Endothelial cell of umbilical vein (primary cell): ENCODE data around the gene DBI. TPM values are rescaled to one million over a fixed set of nuclear protein-coding genes. Genes with fewer than 3 reads are reported as not detected.

ENCODE experiments used
- BruUV-seq: library from RNA; stranded (reverse); fragments of 400-500 nt; replicated peaks from 2 replicates; lab custom pipeline; 2021; lab: Mats Ljungman, UMichigan
- CTCF ChIA-PET: fragments of 300-600, 350-600 bp; sonication (Branson Sonifier 250); formaldehyde crosslinking; loops from one replicate; lab custom pipeline; 2021; ENCODE audit warnings: antibody characterized with exemption, inconsistent platforms; lab: Charles Lee
- POLR2A ChIA-PET: fragments of 300-600, 350-600 bp; sonication (Branson Sonifier 250); formaldehyde crosslinking; loops from one replicate; lab custom pipeline; 2021; ENCODE audit warnings: antibody characterized with exemption, inconsistent platforms; lab: Charles Lee
- DNase-seq: peaks from one replicate; pipeline ENCODE4 v3.0.0-alpha.2; 2011; ENCODE audit warnings: low read depth, low spot score
- FAIRE-seq: peaks from 2 replicates; lab custom pipeline; 2011; peaks lifted over from hg19 to GRCh38; lab: Jason Lieb, UNC
- H2AFZ ChIP-seq: 2 replicates; pipeline ENCODE4 v1.6.0; 2012; ENCODE audit warnings: low read depth, low read length, control low read depth, inconsistent platforms
- H3K27ac ChIP-seq: 2 replicates; pipeline ENCODE4 v1.5.1; 2011; ENCODE audit warnings: low read depth, mild to moderate bottlenecking, control low read depth, low read length, moderate library complexity; ENCODE audit not compliant: insufficient read depth
- H3K27me3 ChIP-seq, 2 experiments: 2 replicates each; pipeline versions ENCODE4 v1.6.0 to v1.6.1; 2011; ENCODE audit warnings: low read length in 2 of 2, mixed read lengths in 1 of 2; ENCODE audit not compliant: control insufficient read depth in 2 of 2, insufficient read depth in 2 of 2
- H3K36me3 ChIP-seq, 2 experiments: 2 replicates in 1 of 2; 3 replicates in 1 of 2; pipeline ENCODE4 v1.5.1; 2011; ENCODE audit warnings: low read length in 2 of 2, mild to moderate bottlenecking in 1 of 2, moderate library complexity in 1 of 2; ENCODE audit not compliant: control insufficient read depth in 2 of 2, insufficient read depth in 2 of 2; ENCODE audit errors: extremely low read depth in 1 of 2
- H3K4me1 ChIP-seq: 3 replicates; pipeline ENCODE4 v1.5.1; 2011; ENCODE audit warnings: mild to moderate bottlenecking, low read length; ENCODE audit not compliant: control insufficient read depth, insufficient read depth; ENCODE audit errors: extremely low read depth
- H3K4me2 ChIP-seq: 2 replicates; pipeline ENCODE4 v1.6.1; 2011; ENCODE audit warnings: low read length, control low read depth, mixed read lengths; ENCODE audit not compliant: insufficient read depth
- H3K4me3 ChIP-seq, 3 experiments: fragments of 200-600 bp in 1 of 3; sonication (generic), shearing (Covaris generic) in 1 of 3; replicated peaks in 1 of 3; 2 replicates each; pipeline ENCODE4 v1.5.1; 2011 to 2016; ENCODE audit warnings: control low read depth in 3 of 3, low read length in 3 of 3, mild to moderate bottlenecking in 2 of 3, inconsistent platforms in 1 of 3, low read depth in 1 of 3, moderate library complexity in 1 of 3; ENCODE audit not compliant: insufficient read depth in 1 of 3
- H3K79me2 ChIP-seq: 2 replicates; pipeline ENCODE4 v1.6.0; 2012; ENCODE audit warnings: low read length, inconsistent platforms; ENCODE audit not compliant: control insufficient read depth, insufficient read depth
- H3K9ac ChIP-seq: replicated peaks from 2 replicates; pipeline ENCODE3; 2011; ENCODE audit warnings: low read length, control low read depth; ENCODE audit not compliant: insufficient read depth; ENCODE audit errors: extremely low read depth
- H3K9me1 ChIP-seq: replicated peaks from 3 replicates; pipeline ENCODE4 v1.6.0; 2011; ENCODE audit warnings: mild to moderate bottlenecking, low read length; ENCODE audit not compliant: control insufficient read depth, insufficient read depth; ENCODE audit errors: extremely low read depth
- H3K9me3 ChIP-seq: replicated peaks from 2 replicates; pipeline ENCODE4 v1.5.1; 2012; ENCODE audit warnings: low read length, inconsistent platforms; ENCODE audit not compliant: control insufficient read depth, insufficient read depth
- H4K20me1 ChIP-seq: replicated peaks from 2 replicates; pipeline ENCODE3; 2011; ENCODE audit warnings: mild to moderate bottlenecking, low read length; ENCODE audit not compliant: control insufficient read depth, insufficient read depth; ENCODE audit errors: extremely low read depth
- EZH2 ChIP-seq: IDR thresholded peaks from 2 replicates; pipeline ENCODE4 v1.6.1; 2012; ENCODE audit warnings: borderline replicate concordance, low read depth, mild to moderate bottlenecking, moderate library complexity, low read length, inconsistent platforms; ENCODE audit not compliant: severe bottlenecking
- FOS ChIP-seq: IDR thresholded peaks from 2 replicates; pipeline ENCODE4 v1.6.1; 2011; ENCODE audit warnings: mild to moderate bottlenecking, low read length, moderate library complexity, borderline replicate concordance; ENCODE audit not compliant: insufficient read depth
- GATA2 ChIP-seq: IDR thresholded peaks from 2 replicates; pipeline ENCODE4 v1.7.0; 2011; ENCODE audit warnings: low read depth, mild to moderate bottlenecking, moderate library complexity, mixed read lengths, low read length; ENCODE audit not compliant: insufficient read length, insufficient read depth
- JUN ChIP-seq: IDR thresholded peaks from 2 replicates; pipeline ENCODE4 v1.6.1; 2011; ENCODE audit warnings: borderline replicate concordance, low read depth; ENCODE audit not compliant: insufficient read length, insufficient read depth
- MYC ChIP-seq: IDR thresholded peaks from one replicate; pipeline ENCODE4 v1.6.1; 2011; ENCODE audit warnings: mild to moderate bottlenecking, low read depth, low read length
- POLR2A ChIP-seq: IDR thresholded peaks from 2 replicates; pipeline ENCODE4 v1.6.1; 2012; ENCODE audit warnings: low read depth, mild to moderate bottlenecking, control low read depth, low read length
- POLR2AphosphoS5 ChIP-seq: IDR thresholded peaks from 2 replicates; pipeline ENCODE4 v1.6.1; 2012; ENCODE audit warnings: low read depth, mild to moderate bottlenecking, control low read depth, low read length, moderate library complexity; ENCODE audit not compliant: insufficient read depth
- dilution Hi-C: fragments of 300-500 bp; cut with MboI; formaldehyde crosslinking; loops from one replicate; pipeline ENCODE4 v1.15.0; 2019; ENCODE audit warnings: low sequenced_read_pairs; ENCODE audit not compliant: extremely low pct_ligation_motif_present
- intact Hi-C: fragments of 100-400 bp; cut with micrococcal nuclease; formaldehyde crosslinking; loops from one replicate; pipeline ENCODE4 v1.10.0; 2022
- polyA plus RNA-seq, 4 experiments: library from polyadenylated mRNA; depleted of rRNA in 3 of 4; stranded (reverse) in 3 of 4; unstranded in 1 of 4; fragments of >200 nt; gene quantifications; 2 replicates each; pipeline versions ENCODE4 v1.2.1 to v1.2.3, GENCODE V29; 2011 to 2012; ENCODE audit warnings: missing spikeins in 1 of 4
- total RNA-seq: library from RNA; stranded (reverse); gene quantifications from 2 replicates; pipeline ENCODE4 v1.2.3, GENCODE V29; 2021
- TF ChIP-seq, protein P1 (sequence below): IDR thresholded peaks from 2 replicates; pipeline ENCODE4 v1.6.1; 2011; ENCODE audit not compliant: insufficient read depth, insufficient read length
- TF ChIP-seq, protein P2 (sequence below), 2 donors: IDR thresholded peaks; 1 replicate in 1 of 2; 2 replicates in 1 of 2; pipeline ENCODE4 v1.5.1; 2011; ENCODE audit warnings: low read length in 2 of 2, mild to moderate bottlenecking in 2 of 2, moderate library complexity in 2 of 2, control low read depth in 1 of 2, inconsistent platforms in 1 of 2, low read depth in 1 of 2; ENCODE audit not compliant: insufficient read depth in 1 of 2; ENCODE audit errors: extremely low read depth in 1 of 2

The DBI gene
- total and polyA plus RNA-seq, 2 donors (not counting 3 experiments of a cell fraction or from before 2014, with no cell fraction given): 214 to 233 TPM

- Histone ChIP-seq H3K36me3 (peaks cover 8 to 11% of the 10 kb centered on the region in 2 experiments), H3K9ac (no peak overlapping the region), H3K9me3 (no peaks in the 10 kb centered on the region), H3K4me1 (peaks cover 21% of the 10 kb centered on the region), H3K27me3 (no peaks in the 10 kb centered on the region), H3K9me1 (no peaks in the 10 kb centered on the region), H3K4me2 (peak overlapping the region; percentile 96), H3K79me2 (peaks cover 29% of the 10 kb centered on the region), H3K27ac (no peak overlapping the region), H4K20me1 (peaks cover 2% of the 10 kb centered on the region), H2AFZ (no peak overlapping the region), H3K4me3 (peak overlapping the region in 1 of 3 experiments; percentile 86)
- ChIA-PET POLR2A (no interaction called here), CTCF (interaction anchor here (0.6 kb wide), 1 partner anchor 112 kb away, joined by 3 read pairs; no protein-coding TSS in a partner anchor)
- BruUV-seq: no TSS peak
- dilution Hi-C loops (no loop called here), intact Hi-C loops (loop anchor here (10.0 kb wide), 1 partner anchor 111 kb away; no protein-coding TSS in a partner anchor)
- FAIRE-seq (no peak), DNase-seq (no peak)
- TF ChIP-seq GATA2 (no peak), POLR2A (no peak), FOS (no peak), MYC (no peak), POLR2AphosphoS5 (no peak), JUN (no peak), EZH2 (no peak)
- TF ChIP-seq, protein P1, sequence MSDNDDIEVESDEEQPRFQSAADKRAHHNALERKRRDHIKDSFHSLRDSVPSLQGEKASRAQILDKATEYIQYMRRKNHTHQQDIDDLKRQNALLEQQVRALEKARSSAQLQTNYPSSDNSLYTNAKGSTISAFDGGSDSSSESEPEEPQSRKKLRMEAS: no peak
- TF ChIP-seq, protein P2, sequence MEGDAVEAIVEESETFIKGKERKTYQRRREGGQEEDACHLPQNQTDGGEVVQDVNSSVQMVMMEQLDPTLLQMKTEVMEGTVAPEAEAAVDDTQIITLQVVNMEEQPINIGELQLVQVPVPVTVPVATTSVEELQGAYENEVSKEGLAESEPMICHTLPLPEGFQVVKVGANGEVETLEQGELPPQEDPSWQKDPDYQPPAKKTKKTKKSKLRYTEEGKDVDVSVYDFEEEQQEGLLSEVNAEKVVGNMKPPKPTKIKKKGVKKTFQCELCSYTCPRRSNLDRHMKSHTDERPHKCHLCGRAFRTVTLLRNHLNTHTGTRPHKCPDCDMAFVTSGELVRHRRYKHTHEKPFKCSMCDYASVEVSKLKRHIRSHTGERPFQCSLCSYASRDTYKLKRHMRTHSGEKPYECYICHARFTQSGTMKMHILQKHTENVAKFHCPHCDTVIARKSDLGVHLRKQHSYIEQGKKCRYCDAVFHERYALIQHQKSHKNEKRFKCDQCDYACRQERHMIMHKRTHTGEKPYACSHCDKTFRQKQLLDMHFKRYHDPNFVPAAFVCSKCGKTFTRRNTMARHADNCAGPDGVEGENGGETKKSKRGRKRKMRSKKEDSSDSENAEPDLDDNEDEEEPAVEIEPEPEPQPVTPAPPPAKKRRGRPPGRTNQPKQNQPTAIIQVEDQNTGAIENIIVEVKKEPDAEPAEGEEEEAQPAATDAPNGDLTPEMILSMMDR (IDR thresholded peaks at IDR 0.05; ENCODE audit: extremely low read depth in 1 of 2, insufficient read depth in 1 of 2, low read depth in 1 of 2, low read length in 2 of 2): no peak
These were observed 1.3 kb upstream of the DBI start for GRCh38 chr2:119365436-119365835.
